ENCODE results near the gene TBX10.
A peak's percentile ranks its signal among the peaks of the same experiment; 100 is the strongest.

The TBX10 gene

DNA sequence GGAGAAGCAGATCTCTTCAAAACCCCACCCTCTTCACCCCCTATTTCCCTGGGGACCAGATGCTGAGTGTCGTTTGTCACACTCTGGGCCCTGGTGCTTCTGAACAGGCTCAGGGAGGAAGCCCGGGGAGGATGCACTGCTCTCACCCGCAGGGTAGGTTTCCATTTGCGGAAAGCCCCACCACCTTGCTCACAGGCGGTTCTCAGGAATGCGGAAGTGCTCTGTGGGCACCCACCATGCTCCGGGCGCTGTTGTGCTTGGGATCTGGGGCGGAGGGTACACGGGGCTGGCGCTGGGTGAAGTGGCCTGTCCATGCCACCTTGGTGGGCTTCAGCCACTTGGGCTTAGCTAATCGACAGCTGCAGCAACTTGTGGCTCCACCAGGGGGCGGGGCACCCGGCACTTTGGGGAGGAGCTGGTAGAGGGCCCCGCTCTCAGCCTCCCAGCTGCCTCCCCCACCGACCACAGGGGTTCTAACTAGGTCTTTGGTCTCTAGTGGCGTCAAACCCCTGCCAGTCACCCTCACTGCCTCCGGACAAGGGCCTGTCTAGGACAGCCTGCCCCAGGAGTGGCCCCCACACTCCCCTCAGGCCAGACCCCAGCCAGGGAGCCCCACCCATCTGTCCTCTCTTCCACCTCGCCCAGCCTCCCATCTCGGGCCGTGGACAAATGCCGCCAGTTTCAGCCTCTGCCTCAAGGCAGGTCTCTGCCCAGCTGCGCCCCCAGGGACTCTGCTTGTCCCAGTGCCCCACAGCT, 25.4 kb downstream of the TBX10 start:
- H3K4me3 ChIP-seq (ENCODE audit: low read depth, low read length): peak overlapping the region; percentile 31
- peaks cover 4% of the 10 kb centered on the region for H3K36me3 ChIP-seq (replicated peaks)
- TF ChIP-seq, protein P1, sequence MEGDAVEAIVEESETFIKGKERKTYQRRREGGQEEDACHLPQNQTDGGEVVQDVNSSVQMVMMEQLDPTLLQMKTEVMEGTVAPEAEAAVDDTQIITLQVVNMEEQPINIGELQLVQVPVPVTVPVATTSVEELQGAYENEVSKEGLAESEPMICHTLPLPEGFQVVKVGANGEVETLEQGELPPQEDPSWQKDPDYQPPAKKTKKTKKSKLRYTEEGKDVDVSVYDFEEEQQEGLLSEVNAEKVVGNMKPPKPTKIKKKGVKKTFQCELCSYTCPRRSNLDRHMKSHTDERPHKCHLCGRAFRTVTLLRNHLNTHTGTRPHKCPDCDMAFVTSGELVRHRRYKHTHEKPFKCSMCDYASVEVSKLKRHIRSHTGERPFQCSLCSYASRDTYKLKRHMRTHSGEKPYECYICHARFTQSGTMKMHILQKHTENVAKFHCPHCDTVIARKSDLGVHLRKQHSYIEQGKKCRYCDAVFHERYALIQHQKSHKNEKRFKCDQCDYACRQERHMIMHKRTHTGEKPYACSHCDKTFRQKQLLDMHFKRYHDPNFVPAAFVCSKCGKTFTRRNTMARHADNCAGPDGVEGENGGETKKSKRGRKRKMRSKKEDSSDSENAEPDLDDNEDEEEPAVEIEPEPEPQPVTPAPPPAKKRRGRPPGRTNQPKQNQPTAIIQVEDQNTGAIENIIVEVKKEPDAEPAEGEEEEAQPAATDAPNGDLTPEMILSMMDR (IDR thresholded peaks at IDR 0.05; ENCODE audit: low read depth, low read length, missing control alignments): peak; percentile 87
- H3K27me3 ChIP-seq (replicated peaks): peaks cover 15% of the 10 kb centered on the region
- no peak overlapping the region for H3K27ac ChIP-seq
- in situ Hi-C loops (cut with HindIII; ENCODE audit: low pct_ligation_motif_present, low sequenced_read_pairs): no loop called here
- peak; percentile 1 for DNase-seq

- in situ Hi-C loops (cut with HindIII; ENCODE audit: low pct_ligation_motif_present, low sequenced_read_pairs): no loop called here
- H3K27ac ChIP-seq: no peak overlapping the region
- peaks cover 5% of the 10 kb centered on the region for H3K36me3 ChIP-seq (replicated peaks)
- no peak overlapping the region for H3K4me3 ChIP-seq (ENCODE audit: low read depth, low read length)
- H3K27me3 ChIP-seq (replicated peaks): peaks cover 15% of the 10 kb centered on the region
- TF ChIP-seq, protein P1 (IDR thresholded peaks at IDR 0.05; ENCODE audit: low read depth, low read length, missing control alignments): no peak
- DNase-seq: no peak
Measured at GRCh38 chr11:67613313-67613959, 26.1 kb downstream of the TBX10 start.

GRCh38 chr11:67612751-67613150, 26.8 kb downstream of the TBX10 start:
- in situ Hi-C loops (cut with HindIII; ENCODE audit: low pct_ligation_motif_present, low sequenced_read_pairs): no loop called here
- Histone ChIP-seq H3K4me3 (ENCODE audit: low read depth, low read length) (no peak overlapping the region), H3K36me3 (replicated peaks) (peaks cover 6% of the 10 kb centered on the region), H3K27ac (no peak overlapping the region), H3K27me3 (replicated peaks) (peaks cover 15% of the 10 kb centered on the region)
- TF ChIP-seq, protein P1 (IDR thresholded peaks at IDR 0.05; ENCODE audit: low read depth, low read length, missing control alignments): no peak
- no peak for DNase-seq

DNA sequence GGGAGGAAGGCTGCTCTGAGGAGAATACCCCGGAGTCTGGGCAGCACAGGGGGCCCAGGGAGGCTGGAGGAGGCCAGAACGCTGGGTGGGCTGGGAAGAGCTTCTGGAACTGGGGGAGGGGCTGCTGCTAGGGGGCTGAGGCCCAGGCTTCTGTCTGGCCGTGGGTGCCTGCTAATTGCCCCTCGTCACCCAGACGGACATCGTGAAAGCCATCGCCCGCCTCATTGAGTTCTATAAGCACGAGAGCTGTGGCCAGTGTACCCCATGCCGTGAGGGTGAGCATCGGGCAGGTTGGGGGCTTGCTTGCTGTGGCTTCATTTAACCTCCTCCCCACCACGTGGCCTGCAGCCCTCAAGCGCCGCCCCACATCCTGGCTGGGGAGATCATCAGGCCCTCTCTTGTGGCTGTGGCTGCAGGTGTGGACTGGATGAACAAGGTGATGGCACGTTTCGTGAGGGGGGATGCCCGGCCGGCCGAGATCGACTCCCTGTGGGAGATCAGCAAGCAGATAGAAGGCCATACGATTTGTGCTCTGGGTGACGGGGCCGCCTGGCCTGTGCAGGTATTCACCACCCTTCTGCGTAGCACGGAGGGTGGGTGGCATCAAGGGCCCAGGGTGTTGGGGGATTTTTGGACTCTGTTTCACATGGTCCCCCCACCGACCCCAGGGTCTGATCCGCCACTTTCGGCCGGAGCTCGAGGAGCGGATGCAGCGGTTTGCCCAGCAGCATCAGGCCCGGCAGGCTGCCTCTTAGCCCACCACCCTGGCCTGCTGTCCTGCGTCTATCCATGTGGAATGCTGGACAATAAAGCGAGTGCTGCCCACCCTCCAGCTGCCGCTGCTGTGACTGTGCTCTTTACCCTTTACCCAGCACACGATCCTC, 27.6 kb downstream of the TBX10 start:
- H3K36me3 ChIP-seq (replicated peaks): peaks cover 6% of the 10 kb centered on the region

GRCh38 chr11:67611165-67611564, 28.4 kb downstream of the TBX10 start:
- TF ChIP-seq, protein P1 (IDR thresholded peaks at IDR 0.05; ENCODE audit: low read depth, low read length, missing control alignments): no peak
- no peak for DNase-seq
- peaks cover 6% of the 10 kb centered on the region for H3K36me3 ChIP-seq (replicated peaks)
- H3K4me3 ChIP-seq (ENCODE audit: low read depth, low read length): no peak overlapping the region
- in situ Hi-C loops (cut with HindIII; ENCODE audit: low pct_ligation_motif_present, low sequenced_read_pairs): no loop called here
- no peak overlapping the region for H3K27ac ChIP-seq
- peaks cover 5% of the 10 kb centered on the region for H3K27me3 ChIP-seq (replicated peaks)

More for the DNA sequence above, 27.6 kb downstream of the TBX10 start:
- Histone ChIP-seq H3K4me3 (ENCODE audit: low read depth, low read length) (no peak overlapping the region), H3K27ac (no peak overlapping the region), H3K27me3 (replicated peaks) (peaks cover 10% of the 10 kb centered on the region)
- DNase-seq: no peak
- TF ChIP-seq, protein P1 (IDR thresholded peaks at IDR 0.05; ENCODE audit: low read depth, low read length, missing control alignments): no peak
- in situ Hi-C loops (cut with HindIII; ENCODE audit: low pct_ligation_motif_present, low sequenced_read_pairs): no loop called here
